Right ventricle myocardium superior (tissue), 1 donor: ENCODE results near the gene PAX3. TPM values are rescaled to one million over a fixed set of nuclear protein-coding genes. Genes with fewer than 3 reads are reported as not detected.

Experiments
- ATAC-seq: fragments of 200-7000 bp; cut with Tn5 transposase; one replicate; pipeline ENCODE4 v1.9.1; 2020; ENCODE audit warnings: mild to moderate bottlenecking; ENCODE audit not compliant: poor library complexity
- DNase-seq: peaks from one replicate; pipeline ENCODE4 v3.0.0-alpha.2; 2020
- intact Hi-C: fragments of 100-400 bp; cut with DNase I; formaldehyde crosslinking; loops from one replicate; pipeline ENCODE4 v1.11.2; 2022
- total RNA-seq: library from RNA; stranded (reverse); fragmentation: NEBNext Ultra II Directional; extraction: Animal tissue kit (Norgen Biotek cat#: 25700); gene quantifications from one replicate; pipeline ENCODE4 v1.2.1, GENCODE V29; 2021
- donor health status: DM: no; HTN: yes; CAD: no; lungs with severe emphysema.

PAX3 gene
- total RNA-seq, 1 donor from 2014 or later: not detected

DNA sequence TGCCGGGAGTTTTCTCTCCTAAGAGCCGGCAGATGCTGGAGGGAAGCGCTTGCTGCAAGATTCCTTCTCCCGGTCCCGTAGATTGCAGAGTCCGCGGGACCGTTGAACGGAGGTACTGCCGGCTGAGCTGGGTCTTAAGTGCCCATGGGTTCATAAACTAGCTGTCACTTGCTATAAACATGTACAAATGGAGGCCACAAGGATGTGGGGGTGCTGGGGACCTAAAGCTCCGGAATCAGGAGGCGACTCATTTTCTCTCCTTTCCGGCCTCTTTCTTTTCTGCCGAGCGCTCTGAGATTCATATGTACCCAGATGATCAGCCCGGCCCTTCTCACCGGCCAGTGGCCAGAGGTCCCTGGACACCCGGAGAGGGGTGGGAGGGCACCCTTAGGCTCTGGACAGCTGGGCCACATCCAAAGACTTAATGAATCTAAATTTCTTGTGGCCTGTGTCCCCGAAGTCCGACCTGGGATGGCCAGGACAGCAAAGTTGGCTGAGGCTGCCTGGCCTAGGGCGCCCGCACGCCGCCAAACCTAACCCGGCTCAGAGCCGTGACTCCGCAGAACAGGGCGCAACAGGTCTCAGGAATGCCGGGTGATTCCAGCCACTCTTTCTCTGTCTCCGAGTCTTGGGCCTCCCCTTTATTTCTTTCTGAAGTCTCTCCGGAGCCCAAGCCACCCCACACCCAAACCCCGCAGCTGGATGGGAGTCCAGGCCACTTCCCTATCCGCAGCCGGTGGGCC is 2.4 kb upstream of the PAX3 start:
- DNase-seq: no peak
- intact Hi-C loops: no loop called here
- no peak for ATAC-seq

DNA sequence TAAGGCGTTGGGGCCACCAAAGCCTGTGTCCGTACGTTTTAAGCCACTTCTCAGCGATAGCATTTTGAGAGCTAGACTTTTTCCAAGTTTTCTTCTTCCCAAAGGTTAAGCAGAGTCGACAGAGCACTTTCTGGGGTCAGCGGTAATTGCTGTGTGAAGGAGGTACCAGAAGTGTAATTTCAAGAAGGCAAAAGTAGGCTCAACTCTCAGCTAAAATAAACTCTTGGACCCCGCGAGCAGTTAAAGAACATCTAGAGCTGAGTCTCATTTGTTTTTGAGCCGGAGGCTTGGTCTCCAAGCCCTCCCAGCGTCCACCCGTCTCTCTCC is 1.9 kb upstream of the PAX3 start:
- no peak for DNase-seq
- ATAC-seq: no peak
- intact Hi-C loops: no loop called here

DNA sequence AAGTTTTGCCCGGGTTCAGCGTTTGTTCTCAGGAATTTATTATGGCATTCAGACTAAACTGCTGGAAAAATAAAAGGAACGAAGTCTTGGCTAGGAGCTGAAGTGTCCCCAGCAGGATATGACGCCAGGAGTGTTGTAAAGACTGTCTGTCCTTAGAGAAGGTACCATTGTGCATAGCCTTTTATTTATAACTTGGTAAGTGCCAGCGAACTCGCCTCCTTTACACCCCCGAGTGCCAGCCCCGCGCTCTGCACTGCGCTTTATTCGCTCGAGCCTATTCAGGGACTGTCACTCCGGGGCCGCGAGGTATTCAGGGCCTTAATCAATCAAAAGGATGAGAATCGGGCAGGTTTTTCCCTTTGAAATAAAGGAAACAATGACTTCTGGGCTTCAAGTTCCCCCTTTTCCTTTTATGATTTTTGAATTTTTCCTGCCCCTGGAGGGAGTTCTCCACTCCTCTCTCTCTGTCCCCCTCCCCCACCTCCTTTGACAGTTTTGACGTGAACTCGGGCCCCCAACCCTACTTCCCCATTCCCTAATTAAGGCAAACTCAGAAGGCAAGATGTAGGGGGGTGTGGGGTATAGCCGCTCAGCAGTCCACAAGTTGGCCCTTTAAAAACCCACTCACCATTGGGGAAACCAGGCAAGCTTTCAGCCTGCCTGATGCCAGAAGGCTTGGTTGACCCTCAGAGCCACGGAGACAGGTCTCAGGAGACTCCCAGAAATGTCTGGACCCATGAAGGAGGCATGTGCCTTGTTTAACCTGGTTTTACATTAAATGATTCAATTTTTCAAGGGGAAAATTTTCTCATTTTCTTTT is 1.3 kb upstream of the PAX3 start:
- ATAC-seq (no peak), DNase-seq (no peak)
- intact Hi-C loops: loop anchor here (10.0 kb wide), 1 partner anchor 245 kb away; no protein-coding TSS in a partner anchor

DNA sequence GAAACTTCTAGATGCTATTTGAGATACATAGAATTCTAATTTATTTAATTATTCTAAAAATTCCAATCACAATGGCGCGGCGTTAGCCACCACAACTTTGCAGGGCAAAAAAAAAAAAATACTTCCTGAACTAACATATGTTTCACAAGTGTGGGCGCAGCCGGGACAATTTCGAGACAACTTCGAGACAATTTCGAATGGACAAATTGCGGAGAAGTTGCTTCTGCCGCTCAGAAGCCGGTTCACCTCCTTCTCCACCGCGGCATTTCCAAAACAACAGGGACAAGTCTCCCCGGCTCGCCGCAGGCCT is 842 bp downstream of the PAX3 start:
- DNase-seq (no peak), ATAC-seq (no peak)
- intact Hi-C loops: loop anchor here (10.0 kb wide), 1 partner anchor 243 kb away; no protein-coding TSS in a partner anchor

DNA sequence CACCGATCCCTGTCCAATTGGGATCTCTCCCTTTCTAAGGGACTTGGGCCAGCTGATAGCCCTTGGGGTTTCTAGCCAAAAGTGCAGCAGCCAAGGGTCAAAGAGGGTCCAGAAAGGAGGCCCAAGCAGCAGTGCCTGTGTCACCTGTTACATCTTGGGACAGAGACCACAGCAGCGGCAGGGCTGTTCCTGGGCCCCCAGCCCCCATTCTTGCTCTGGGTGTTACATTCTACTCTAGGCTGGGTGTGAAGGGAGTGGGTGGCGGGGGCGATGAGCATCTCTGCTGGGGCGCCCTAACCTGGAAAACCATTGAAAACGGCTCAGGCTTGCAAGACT is 1.2 kb downstream of the PAX3 start:
- ATAC-seq: no peak
- intact Hi-C loops: loop anchor here (10.0 kb wide), 1 partner anchor 243 kb away; no protein-coding TSS in a partner anchor
- DNase-seq: no peak

DNA sequence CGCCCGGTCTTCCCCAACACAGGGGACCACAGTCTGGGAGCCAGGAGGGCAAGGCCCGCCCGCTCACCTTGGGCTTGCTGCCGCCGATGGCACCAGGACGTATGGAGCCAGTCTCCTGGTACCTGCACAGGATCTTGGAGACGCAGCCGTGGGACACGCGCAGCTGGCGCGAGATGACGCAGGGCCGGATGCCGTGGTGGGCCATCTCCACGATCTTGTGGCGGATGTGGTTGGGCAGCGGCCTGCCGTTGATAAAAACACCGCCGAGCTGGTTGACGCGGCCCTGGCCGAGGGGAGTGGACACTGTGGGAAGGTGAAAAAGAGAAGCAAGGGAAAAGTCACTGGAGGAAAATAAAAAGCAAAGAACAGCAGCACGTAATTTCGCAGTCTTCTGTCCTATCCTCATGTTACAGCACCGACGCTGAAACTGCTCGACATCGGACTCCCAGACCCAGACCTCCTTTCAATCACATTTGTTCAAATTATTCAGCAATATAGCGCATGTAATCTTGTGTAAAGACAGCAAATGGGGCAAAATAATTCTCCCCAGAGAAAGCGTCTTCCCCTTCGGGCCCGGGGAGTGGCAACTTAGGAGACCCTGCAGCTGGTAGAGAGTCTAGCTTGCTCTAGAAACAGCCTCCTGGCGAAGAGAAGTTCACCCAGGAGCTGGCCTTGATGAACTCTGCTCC is 1.7 kb downstream of the PAX3 start:
- ATAC-seq: no peak
- no peak for DNase-seq
- intact Hi-C loops: loop anchor here (10.0 kb wide), 1 partner anchor 242 kb away; no protein-coding TSS in a partner anchor

DNA sequence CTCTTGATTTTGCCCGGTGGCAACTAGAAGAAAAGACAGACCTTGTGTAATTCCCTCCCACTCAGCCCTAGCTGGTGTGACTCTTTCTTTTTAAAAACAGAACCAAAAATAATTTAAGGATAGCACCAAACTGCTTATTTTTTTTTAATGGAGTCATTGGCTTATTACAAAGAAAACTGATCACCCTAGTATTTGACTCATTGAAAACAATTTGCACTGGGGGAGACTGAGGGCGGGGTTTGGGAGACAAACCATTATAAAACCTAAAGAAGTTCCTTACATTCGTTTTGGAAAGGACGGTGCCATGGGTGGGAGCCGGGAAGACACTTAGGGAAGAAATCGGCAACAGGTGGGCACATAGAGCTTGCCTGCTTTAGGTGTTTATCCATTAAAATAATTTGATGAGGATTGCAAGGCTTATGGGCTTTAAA is 2.5 kb downstream of the PAX3 start:
- DNase-seq (no peak), ATAC-seq (no peak)
- intact Hi-C loops: loop anchor here (10.0 kb wide), 1 partner anchor 242 kb away; no protein-coding TSS in a partner anchor

DNA sequence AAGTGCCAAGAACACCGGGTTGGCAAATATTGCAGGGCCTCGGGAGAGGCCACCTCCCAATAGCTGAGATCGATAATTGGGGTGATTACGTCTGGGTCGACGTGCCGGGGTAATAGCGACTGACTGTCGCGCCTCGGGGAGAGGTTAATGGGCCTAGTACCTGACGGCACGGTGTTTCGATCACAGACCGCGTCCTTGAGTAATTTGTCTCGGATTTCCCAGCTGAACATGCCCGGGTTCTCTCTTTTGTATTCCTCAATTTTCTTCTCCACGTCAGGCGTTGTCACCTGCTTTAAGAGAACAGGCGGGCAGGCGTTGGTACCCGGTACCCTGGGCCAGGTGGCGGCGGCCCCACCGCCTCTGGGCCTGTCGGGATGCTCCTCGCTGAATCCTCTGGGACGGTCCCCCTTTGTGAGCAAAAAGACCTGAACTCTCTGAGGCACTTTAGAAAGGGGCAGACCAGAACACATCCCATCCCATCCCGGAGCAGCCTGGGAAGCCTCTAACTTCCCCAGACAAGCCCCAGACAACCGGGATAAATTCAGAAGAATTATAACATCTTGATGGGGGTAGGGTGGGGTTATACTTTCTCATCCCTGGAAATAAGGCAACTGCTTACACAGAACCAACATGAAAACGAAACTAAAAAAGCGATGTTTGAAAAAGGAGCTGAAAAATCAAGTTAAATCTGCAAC is 3.3 kb downstream of the PAX3 start:
- intact Hi-C loops: loop anchor here (10.0 kb wide), 1 partner anchor 241 kb away; no protein-coding TSS in a partner anchor
- ATAC-seq (no peak), DNase-seq (no peak)

DNA sequence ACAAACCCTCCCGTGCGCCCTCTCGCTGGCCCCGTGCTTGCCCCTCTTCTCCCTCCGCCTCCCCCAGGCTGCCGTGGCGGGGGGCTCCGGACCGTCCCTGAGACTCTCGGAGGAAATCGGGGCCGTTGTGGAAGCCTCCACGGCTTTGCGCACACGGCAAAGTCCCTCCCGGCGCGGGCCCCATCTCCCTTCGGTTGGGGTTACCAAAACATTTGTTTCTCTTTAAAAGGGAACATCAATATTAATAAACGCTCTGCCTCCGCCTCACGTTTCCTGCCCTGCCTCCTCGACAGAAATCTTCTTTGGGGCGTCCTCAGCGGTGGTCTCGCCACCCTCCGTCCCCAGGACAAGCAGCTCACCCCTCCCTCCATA is 3.8 kb downstream of the PAX3 start:
- intact Hi-C loops: loop anchor here (10.0 kb wide), 1 partner anchor 240 kb away; no protein-coding TSS in a partner anchor
- ATAC-seq (no peak), DNase-seq (no peak)

DNA sequence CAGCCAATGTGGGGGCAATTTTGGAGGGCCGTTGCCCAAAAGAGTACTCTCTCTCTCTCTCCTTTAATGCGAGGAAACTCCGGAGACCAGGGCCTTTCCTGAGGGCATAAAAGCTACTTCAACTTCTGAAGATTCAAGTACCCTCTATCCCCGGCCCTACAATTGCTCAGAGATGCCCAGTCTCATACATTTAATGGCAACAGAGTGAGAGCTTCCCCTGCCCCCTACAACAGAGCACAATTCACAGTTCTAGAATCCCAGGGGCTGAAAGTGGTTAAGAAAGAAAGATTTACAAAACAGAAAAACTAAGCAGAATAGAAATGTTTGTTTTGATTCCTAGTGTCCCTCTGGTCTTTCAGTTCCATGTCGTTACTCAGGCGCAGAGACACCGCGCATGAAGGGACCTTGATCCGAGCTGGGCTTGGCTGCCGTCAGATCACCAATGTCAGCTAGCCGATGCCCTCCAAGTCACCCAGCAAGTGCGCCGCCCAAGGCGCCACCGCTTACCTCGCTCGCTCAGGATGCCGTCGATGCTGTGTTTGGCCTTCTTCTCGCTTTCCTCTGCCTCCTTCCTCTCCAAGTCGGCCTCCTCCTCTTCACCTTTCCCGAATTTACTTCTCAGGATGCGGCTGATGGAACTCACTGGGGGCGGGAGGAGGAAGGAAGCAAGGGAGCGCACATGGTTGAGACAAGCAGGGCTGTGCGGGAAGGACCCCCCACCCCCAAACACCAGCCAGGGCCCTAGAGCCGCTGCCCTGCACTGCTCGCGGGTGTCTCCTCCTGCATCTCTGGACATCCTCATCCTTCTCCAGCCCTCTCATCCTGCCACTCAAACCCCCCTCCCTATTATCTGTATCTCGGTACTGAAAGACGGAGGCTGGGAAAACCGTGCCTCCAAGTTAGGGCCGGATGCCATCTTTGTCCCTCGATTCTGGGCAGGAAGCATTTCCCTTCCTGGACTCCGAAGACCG is 4.9 kb downstream of the PAX3 start:
- DNase-seq (no peak), ATAC-seq (no peak)
- intact Hi-C loops: loop anchor here (10.0 kb wide), 1 partner anchor 239 kb away; no protein-coding TSS in a partner anchor

DNA sequence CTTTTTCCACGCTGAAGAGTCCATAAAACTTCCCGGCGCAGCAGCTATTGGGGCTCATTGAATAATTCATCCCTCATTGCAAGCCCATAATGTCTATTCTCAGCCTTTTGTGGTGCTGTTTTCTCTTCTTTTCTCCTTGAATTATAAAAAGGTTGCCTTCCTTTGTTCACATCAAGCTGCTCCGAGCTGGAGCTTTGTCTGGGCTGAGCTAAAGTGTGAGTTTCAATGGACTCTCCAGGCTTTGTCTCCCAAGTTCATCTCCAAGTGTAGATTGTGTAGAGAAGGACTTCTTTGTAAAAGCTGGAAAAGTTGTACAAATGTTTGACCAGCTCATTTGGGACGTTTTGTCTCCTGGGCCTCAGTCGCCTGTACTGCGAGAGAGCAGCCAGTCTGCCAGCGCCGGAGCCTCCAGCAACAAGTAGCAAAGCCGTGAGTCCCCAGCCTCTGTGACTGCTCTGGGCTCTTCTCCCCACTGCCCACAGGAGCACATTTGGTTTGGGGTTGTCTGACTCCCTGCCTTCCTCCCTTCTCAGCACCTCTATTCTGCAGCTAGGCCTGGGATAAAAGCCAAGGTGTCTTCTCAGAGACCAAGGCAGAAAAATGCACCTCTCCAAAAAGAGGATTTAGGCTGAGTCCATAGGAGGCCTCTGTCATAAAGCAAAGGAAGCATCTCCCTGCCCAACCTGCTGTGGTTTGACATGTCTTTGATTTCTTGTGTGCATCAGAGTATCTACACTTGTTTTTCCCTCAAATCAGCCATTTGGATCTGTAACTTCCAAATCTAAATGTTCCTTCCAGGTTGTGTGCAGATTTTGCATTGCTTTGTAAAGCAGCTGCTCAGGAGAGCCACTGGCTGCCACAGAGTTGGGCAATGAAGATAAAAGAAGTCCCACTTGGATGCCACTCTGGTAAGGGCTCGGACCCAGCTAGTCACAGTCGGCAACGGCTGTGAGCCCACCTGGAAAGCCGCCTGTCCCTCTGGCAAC is 6.4 kb downstream of the PAX3 start:
- intact Hi-C loops: loop anchor here (10.0 kb wide), 1 partner anchor 238 kb away; no protein-coding TSS in a partner anchor
- DNase-seq: no peak
- no peak for ATAC-seq

DNA sequence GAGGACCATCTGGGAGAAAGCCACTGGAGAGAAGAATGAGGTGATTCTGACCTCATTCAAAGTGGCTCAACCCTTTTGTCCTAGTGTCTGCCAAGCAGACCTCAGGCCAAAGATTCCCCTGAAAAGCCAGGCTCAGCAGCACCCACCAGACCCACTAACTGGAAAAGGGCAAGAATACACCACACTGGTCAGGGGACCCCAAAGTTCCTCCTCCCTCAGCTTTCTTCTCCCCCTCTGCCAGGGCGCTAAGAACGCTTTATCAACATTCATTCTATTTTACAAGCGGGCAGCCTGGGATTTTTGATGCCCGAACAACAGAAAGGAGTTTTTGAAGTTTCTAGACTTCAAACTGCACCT is 7.3 kb downstream of the PAX3 start:
- DNase-seq: no peak
- no peak for ATAC-seq
- intact Hi-C loops: loop anchor here (10.0 kb wide), 1 partner anchor 237 kb away; no protein-coding TSS in a partner anchor

DNA sequence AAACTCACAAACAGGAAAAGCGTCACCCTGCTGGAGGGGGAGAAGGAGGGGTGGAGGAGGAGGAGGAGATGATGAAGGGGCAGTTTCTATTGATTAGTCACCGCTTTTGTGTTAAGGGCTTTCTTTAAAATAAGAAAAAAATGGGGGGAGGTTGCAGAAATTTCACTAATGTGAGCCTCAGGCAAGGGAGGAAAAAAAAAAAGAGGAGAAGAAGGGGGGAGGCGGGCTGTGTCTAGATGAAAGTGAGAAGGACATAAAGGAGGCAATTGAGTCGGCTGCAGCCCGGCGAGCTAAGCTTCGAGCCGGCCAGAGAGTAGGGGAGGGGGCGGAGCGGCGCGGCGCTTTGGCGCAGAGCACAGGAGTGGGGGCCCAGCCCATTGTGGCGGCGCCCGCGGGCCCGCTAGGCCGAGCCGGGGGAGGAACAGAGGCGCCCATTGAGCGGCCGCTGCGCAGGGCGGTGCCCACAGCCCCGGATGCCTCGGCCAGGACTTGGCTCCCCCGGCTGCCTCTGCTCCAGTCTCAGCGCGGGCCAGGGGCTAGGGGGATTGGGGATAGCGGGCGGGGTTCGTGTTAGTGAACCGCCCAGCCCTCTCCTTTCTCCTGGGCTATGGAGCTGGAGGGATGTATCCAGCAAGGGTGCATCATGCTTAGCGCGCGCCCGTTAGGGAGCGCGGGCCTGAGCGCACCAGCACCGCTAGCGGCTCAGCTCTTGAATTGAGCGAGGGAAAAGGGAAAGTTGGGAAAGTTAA is 7.9 kb downstream of the PAX3 start:
- ATAC-seq (no peak), DNase-seq (no peak)
- intact Hi-C loops: loop anchor here (10.0 kb wide), 1 partner anchor 236 kb away; no protein-coding TSS in a partner anchor

DNA sequence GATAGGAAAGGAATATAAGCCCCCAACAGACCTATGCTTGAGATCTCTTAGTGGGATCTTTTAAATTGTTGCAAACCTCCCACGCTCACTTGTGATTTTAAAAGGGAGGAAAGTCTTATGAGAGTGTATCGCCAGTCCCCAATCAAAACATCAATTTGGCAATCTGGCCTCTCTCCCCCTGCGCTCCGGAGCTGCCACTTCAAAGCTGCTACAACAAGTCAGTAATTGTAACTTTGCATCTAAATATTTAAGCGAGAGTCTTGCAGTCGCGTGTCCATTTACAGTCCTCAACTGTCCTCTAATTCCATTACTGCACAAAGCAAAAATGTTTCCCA is 8.4 kb downstream of the PAX3 start:
- ATAC-seq (no peak), DNase-seq (no peak)
- intact Hi-C loops: loop anchor here (10.0 kb wide), 1 partner anchor 236 kb away; no protein-coding TSS in a partner anchor

DNA sequence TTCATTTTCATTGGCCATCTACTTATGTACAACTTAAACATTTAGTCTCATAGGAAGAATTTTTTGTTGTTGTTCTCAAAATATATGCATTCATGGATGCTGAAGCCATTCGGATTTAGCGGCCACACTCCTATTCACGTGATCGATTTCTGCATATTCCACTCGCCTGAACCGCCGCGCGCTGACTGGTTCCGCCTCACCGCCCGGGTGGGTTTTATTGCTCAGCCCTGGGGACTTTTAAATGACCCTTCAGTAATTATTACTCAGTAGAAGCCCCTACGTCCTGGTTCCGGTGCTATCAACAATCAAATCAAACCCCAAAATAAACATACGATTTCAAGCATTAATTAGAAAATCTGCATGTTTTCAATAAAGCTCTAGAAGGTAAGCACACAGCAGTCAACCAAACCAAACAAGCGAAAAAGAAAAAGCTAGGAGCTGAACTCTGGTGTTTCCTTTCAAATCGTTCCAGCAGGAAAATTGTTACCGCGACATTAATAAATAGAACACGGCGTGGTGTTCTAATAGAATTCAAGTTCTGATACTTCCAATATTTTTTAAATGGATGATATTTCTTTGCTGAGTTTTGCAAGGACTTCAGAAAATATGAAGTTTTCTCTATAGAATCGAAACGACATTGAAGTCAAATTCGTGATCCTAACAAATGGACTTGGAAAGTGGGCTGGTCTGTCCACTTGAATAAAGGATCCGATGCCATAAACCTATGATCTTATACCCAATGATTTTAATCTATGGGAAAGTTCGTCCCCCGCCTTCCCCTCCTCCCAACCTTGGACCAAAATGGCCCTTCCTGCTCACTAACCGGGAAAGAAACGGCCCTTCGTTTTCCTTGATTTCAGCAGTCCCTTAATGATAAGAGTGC is 9.3 kb downstream of the PAX3 start:
- DNase-seq: no peak
- ATAC-seq: no peak
- intact Hi-C loops: loop anchor here (10.0 kb wide), 1 partner anchor 235 kb away; no protein-coding TSS in a partner anchor
